Astrocyte of the cerebellum (primary cell): ENCODE measurements around the gene PDCD1.
A peak's percentile ranks its signal among the peaks of the same experiment; 100 is the strongest.

Source experiments
- DNase-seq: peaks from one replicate; pipeline ENCODE4 v3.0.0-alpha.2; 2011; ENCODE audit warnings: low read depth
- H3K4me3 ChIP-seq: 2 replicates; pipeline ENCODE4 v1.5.1; 2011; ENCODE audit warnings: mild to moderate bottlenecking, low read depth, low read length, moderate library complexity
- in situ Hi-C: cut with HindIII; loops from 2 replicates; pipeline ENCODE4 v1.10.0; 2017; ENCODE audit warnings: low sequenced_read_pairs
- TF ChIP-seq, protein P1 (sequence below): IDR thresholded peaks from 2 replicates; pipeline ENCODE4 v1.5.1; 2012; ENCODE audit warnings: low read length, low read depth, moderate library complexity, mild to moderate bottlenecking; ENCODE audit errors: missing control alignments

Gene PDCD1

DNA sequence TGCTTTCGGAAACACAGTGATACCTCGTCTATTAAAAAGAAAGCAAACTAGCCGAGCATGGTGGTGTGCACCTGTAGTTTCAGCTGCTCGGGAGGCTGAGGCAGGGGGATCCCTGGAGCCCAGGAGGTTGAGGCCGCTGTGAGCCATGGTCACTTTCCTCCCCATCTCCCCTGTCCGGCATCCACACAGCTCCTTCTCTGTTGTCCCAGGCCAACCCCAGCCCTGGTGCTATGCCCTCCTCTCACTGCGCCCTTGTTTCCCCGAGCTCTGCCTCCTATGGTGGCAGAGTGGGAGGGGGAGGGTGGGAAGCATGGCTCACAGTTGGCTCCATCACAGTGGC lies 26.2 kb upstream of the PDCD1 start:
- TF ChIP-seq, protein P1, sequence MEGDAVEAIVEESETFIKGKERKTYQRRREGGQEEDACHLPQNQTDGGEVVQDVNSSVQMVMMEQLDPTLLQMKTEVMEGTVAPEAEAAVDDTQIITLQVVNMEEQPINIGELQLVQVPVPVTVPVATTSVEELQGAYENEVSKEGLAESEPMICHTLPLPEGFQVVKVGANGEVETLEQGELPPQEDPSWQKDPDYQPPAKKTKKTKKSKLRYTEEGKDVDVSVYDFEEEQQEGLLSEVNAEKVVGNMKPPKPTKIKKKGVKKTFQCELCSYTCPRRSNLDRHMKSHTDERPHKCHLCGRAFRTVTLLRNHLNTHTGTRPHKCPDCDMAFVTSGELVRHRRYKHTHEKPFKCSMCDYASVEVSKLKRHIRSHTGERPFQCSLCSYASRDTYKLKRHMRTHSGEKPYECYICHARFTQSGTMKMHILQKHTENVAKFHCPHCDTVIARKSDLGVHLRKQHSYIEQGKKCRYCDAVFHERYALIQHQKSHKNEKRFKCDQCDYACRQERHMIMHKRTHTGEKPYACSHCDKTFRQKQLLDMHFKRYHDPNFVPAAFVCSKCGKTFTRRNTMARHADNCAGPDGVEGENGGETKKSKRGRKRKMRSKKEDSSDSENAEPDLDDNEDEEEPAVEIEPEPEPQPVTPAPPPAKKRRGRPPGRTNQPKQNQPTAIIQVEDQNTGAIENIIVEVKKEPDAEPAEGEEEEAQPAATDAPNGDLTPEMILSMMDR = no peak
- in situ Hi-C loops = no loop called here
- no peak for DNase-seq
- H3K4me3 ChIP-seq = no peak overlapping the region

DNA sequence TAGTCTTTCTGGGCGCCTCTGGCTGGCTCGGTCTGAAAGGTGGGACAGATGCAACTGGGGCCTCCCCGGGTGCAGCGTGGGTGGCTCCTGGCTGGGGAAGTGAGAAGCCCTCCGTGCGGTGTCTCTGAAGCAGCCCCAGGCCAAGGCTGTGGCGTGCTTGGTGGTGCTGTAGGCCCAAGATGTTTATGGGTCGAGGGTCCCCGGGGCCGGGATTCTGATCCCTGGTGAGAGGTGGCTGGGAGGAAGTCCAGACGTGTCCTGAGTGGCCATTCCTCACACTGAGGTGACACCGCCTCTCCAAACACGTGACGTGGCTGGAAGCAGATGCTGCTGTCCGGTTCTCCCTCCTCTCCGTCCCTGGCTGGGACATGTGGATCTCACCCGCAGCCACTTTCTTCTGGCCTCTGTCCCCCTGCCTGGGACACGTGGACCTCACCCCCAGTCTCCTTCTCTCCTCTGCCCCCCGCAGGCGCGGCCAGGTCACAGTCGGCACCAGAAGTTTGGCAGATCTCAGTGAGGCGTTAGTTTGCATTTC lies 23.5 kb upstream of the PDCD1 start:
- in situ Hi-C loops = no loop called here

DNA sequence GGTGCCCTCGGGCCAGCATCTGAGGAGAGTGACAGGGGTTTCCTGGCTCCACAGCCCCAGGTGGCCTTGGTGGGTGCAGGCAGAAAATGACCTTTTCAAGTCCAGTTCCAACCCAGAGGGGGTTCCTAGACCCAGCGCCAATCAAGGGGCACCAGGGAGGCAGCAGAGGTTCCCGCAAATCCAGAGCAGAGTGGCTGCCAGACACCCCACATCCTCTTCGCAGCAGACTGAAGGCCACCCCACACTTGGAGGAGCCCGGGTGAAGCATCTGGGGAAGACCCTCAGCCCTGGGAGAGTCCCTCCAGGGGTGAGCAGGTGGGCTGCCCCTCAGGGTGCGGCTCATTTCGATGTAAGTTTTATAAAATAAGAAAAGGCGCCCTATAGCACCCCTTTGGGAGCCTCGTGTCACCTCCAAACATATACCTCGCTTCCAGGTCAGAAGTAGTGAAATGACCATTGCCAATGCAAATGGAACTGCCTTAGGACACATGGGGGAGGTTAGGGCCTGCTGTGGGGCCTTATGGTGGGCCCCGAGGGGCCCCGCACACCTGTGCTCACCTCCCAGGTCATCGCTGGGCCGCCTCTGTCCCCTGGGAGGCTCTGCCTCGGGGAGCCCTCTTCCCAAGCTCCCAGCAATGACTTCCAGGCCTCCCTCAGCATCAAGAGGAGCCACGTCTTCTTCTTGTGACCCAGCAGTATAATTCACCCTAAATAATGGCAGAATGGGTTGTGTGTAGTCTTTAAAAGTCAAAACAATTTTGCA lies 21.8 kb upstream of the PDCD1 start:
- peak overlapping the region; percentile 56 for H3K4me3 ChIP-seq
- no peak for DNase-seq
- in situ Hi-C loops = no loop called here
- TF ChIP-seq, protein P1 = no peak

More for the DNA sequence above, 23.5 kb upstream of the PDCD1 start:
- no peak for DNase-seq
- H3K4me3 ChIP-seq = no peak overlapping the region
- TF ChIP-seq, protein P1 = no peak

DNA sequence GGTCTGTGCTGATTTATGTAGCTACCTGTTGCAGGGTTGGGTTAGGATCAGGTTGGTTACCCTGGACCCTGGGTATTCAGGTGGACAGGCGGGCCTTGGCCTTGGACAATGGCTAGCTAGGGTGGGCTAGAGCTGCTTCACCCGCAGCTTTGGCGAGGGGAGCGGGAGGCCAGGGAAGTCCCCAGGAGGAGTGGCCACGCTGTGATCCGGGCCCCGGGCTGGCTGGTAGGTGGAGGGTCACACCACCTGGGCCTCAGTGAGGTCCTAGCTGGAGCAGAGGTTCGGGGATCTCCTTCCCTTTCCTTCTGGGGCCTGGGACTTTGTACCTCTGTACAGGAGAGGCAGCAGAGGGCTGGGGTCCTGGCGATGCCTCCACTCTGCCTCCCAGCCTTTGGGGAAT lies 20.6 kb upstream of the PDCD1 start:
- in situ Hi-C loops = no loop called here

DNA sequence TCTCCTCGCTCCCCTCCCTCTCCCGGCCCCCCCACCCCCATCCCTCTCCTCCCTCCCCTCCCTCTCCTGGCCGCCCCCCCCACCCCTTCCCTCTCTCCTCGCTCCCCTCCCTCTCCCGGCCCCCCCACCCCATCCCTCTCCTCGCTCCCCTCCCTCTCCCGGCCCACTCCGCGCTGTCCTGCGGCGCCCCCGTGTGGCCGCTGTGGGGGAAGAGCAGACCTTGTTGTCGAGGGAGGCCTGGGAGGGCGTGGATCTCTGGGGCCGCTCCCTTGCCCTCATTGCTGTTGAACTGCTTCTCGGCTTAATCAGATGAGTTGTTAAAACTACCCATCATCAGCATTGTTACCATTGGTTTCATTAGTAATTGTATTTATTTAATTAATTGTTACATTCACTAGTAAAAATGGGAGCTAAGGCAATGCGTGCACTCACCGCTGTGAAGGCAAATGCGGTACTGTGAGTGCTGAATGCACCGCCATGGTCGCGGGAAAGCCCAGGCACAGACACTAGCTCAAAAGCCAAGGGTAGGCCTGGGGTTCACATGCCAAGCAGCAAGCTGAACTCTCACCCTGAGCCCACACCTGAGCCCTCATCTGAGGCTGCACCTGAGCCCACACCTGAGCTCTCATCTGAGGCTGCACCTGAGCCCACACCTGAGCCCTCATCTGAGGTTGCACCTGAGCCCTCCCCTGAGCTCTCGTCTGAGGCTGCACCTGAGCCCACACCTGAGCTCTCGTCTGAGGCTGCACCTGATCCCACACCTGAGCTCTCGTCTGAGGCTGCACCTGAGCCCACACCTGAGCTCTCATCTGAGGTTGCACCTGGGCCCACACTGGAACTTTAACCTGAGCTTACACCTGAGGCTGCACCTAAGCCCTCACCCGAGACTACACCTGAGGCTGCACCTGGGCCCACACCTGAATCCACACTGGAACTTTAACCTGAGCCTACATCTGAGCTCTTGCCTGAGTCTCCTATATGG lies 19.6 kb upstream of the PDCD1 start:
- in situ Hi-C loops = no loop called here
- TF ChIP-seq, protein P1 = peak; percentile 72
- no peak overlapping the region for H3K4me3 ChIP-seq
- DNase-seq = peak; percentile 23

More for the DNA sequence above, 20.6 kb upstream of the PDCD1 start:
- TF ChIP-seq, protein P1 = no peak
- DNase-seq = no peak
- H3K4me3 ChIP-seq = no peak overlapping the region

DNA sequence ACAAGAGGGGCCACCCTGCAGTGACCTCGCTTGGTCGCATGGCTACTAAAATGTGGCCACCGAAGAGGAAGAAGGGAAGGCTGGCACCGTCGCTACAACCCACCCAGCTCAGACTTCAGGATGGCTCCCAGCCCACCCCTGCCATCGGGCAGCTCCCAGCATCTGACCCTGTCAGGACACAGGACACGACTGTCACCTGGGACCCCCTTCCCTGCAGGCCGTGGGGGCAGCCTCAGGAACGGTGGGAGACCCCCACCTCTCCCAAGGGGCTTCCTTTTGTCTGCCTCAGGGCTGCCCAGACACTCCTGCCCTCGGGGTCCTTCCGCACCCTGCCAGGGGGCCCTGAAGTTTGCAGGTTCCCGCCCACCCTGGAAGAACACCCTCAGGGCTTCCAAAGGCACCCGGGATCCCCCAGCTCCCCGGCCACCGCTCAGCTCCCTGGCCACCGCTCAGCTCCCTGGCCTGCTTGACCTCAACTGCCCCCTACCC lies 18.5 kb upstream of the PDCD1 start:
- in situ Hi-C loops = no loop called here
- TF ChIP-seq, protein P1 = no peak
- H3K4me3 ChIP-seq = no peak overlapping the region
- DNase-seq = no peak
